NCI-H748 (cell line): ENCODE results near the gene OTULIN.
A peak's percentile ranks its signal among the peaks of the same experiment; 100 is the strongest.

Experiments used
- DNase-seq: peaks from one replicate; lab custom pipeline; 2025; ENCODE audit not compliant: unreplicated experiment; lab: John Stamatoyannopoulos, UW

Gene OTULIN

DNA sequence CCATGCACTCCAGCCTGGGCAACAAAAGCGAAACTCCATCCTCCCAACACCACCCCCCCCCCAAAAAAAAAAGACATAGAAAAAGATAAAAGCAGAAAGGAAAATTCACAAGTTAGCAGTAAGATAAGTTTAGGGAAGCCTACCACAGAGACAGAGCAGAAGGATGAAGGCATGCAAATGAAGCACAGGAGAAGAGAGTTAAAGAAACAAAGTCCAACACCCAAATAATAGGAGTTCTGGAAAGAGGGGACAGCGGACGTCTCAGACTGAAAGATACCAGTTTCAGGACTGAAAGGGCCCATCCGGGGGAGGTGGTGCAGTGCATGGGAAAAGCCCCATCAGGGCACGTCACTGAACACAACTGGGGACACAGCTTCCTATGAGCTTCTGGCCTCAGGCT, 54.3 kb downstream of the OTULIN start:
- no peak for DNase-seq

DNA sequence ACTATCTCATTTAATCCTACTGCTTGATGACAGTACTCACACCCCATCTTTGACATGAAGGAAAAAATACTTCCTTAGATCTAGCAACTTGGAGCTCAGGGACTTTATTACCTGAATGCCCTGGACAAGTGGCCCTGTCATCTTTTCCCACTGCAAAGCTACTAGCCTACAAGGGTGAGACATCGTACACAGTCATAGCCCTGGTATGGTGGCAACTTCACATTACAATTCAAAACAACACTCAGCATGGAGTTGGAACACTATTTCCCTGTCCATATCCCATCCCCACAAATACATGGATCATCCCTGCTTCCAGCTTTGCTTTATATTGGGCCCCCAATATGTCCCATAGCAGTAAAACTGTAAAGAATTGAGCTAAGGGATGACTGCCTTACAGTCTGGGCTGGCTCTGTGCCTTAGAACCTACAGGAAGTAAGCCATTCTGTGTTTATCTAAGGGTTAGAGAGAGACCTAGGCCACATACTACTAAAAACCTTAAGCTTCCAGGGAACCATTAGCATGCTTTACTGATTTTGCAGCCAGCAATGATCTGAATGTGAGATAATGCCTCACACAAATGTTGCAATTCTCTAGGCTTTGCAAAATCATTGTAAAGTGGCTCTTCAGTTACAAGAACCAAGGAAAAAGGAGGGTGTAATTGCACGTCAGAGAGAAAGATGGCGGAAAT, 55.9 kb downstream of the OTULIN start:
- no peak for DNase-seq

DNA sequence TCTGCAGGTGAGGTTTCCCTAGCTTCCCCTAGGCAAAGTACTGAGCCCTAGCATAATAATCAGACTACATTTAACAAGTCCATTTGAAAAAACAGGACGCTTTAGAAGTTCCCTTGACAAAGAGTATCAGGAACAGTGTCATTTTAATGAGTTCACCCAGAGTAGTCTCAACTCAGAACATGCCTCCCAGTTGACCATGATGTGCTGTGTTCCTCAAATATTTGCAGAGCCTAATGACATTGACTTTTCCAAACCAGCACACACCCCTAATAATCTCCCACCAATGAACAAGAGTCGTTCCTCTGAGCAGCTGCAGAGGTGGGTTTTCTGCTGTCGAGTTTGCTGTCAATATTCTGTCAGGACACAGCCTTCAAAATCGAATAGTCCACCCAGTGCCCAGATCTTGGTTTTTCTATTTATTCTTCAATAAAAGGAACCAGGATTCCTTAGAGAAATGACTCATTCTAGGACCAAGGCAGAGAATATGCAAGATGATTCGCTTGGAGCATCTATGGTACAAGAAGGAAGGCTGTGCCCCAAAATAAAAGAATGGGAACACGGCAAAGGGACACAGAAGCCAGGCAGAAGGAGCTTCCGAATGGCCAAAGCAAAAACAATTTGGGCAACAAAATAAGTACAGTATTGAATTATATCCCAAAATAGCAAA, 57.6 kb downstream of the OTULIN start:
- peak; percentile 98 for DNase-seq

DNA sequence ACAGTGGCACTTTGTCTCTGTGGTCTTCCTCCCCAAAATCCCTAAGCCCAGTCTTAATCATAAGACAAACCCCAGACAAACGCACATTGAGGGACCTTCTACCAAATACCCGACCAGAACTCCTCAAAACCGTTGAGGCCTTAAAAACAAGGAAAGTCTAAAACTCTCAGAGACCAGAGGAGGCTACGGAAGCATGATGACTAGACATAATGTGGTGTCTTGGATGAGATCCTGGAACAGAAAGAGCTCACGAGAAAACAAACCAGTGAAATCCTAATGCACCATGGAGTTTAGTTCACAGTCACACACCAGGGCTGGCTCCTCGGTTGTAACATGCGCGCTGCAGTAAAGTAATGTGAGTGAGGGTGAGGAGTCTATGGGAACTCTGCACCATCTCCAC, 58.4 kb downstream of the OTULIN start:
- DNase-seq: no peak

DNA sequence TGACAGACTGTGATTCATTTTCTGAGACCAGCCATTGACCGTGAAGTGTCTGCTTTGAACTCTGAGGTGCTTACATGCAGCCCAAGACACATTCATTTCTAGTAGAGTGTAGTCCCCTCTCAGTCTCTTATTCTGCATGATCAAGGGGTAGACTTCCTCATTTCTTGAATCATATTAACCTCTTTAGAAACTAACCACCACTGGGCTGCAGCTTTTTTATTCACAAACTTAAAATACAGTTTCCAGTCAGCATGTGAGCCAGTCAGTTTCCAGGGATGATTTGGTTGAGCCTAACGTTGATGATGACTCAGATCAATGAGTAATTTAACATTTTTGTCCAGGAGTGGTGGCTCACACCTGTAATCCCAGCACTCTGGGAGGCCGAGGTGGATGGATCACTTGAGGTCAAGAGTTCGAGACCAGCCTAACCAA, 59.2 kb downstream of the OTULIN start:
- no peak for DNase-seq

DNA sequence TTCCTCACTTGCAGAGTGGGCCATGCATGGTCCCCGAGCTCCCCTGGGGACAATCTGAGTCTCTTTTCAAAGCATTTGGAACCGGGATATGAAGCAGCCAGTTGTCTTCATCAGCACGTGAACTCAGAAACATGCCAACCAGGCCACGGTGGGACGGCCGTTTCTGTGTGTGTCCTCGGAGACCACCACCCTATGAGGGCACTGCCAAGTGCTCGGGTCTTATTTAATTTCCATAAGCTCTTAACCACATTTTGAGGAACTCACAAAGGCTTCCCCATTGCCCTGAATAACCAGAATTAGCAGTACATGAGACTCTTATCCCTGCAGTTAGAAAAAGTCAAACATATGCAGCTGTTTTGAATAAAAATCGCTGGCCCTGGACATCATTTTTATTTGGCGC, 60.1 kb downstream of the OTULIN start:
- DNase-seq: no peak

DNA sequence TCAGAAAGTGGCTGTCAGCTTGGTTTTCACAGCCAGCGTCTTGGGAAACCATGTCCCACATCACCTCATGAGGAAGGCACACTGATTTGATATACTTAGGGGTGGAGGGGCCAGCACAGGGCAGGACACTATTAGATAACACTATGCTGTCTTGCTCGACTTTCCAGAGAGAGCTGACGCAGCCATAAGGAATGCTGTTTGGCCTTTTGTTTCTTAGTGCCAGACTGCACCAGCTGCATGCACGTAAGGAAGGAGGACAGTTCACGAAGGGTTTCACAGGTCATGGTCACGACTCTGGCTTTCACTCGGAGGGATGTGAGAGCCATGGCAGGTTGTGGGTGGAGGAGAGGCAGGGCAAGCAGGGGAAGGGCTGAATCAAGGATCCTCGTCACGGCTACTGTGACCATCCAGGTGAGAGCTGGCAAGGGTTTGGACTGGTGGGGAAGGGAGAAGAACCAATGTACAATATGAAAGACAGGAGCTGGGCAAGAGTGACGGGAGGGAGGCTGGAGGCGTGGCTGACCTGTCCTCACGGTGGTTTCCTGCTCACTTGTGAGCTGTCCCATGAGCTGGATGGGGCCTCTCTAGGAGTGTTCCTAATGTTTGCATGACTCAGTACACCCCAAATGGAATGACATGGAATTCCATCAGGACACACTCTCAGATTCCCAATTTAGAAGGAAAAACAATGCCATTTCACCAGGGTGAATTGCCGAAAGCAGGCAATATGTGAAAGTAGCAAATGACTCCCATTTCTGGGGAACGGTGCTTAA, 61.7 kb downstream of the OTULIN start:
- DNase-seq: no peak

DNA sequence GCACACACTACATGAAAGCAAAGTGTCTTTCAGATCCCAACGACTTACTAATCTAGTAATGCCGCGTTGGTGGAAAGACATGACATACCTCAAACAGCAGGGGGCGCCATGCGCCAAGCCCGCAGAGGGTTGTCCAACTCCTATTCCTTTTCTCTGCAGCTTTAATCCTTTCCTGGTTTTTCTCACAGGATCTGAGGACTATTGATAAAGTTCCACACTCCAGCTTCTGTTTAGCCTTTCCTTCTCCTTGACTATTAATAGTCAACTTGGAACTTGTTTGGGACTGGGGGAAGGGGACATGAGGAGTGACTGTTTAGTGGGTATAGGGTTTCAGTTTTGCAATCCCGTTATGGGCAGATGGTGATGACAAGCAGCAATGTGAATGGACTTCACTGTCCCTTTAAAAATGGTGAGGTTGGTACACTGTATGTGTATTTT, 62.9 kb downstream of the OTULIN start:
- DNase-seq: peak; percentile 93

DNA sequence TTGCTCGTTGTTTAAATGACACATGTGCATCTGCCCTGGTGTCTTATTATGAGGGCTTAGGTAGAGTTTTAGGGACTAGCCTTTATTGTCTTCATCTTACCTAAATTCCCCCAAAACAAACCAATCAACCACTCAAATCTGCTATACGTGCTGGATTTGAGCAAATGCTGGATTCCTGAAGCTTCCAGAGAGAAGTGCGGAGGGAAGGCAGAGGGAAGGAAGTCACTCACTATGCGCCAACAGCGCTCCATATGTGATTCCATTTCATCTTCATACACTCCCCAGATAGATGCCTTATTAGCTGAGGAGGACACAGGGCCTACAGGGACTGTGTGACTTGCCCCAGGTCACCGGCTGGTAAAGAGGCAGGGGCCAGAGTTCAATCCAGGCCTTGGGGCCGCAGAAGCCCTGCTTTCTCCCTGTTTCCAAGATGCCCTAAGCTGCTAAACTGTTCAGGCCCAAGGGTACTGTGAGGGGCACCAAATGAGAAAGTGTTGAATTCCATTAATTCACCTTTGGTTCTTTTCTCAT, 63.5 kb downstream of the OTULIN start:
- no peak for DNase-seq

DNA sequence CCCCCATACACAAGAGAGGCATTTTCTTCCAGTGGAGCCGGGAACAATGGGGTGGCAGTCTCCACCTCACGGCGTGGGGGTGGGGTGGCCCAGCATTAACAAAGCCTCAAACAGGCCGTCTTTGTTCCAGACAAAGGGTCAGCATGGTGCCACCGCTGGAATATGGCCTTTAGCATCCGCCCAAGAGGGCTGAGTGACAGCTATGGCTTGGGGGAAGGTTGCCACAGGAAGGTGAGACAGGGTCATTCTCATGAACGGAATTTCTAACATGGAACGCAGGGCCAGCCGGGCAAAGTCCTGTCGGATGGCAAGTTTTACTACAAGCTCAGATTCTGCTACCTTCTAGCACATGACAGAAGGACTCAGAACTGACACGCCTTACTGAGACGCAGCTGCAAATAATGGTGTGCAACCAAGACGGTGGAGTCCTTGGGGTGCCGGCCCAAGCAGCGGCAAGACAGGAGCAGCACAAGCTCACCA, 64.0 kb downstream of the OTULIN start:
- DNase-seq: peak; percentile 97

DNA sequence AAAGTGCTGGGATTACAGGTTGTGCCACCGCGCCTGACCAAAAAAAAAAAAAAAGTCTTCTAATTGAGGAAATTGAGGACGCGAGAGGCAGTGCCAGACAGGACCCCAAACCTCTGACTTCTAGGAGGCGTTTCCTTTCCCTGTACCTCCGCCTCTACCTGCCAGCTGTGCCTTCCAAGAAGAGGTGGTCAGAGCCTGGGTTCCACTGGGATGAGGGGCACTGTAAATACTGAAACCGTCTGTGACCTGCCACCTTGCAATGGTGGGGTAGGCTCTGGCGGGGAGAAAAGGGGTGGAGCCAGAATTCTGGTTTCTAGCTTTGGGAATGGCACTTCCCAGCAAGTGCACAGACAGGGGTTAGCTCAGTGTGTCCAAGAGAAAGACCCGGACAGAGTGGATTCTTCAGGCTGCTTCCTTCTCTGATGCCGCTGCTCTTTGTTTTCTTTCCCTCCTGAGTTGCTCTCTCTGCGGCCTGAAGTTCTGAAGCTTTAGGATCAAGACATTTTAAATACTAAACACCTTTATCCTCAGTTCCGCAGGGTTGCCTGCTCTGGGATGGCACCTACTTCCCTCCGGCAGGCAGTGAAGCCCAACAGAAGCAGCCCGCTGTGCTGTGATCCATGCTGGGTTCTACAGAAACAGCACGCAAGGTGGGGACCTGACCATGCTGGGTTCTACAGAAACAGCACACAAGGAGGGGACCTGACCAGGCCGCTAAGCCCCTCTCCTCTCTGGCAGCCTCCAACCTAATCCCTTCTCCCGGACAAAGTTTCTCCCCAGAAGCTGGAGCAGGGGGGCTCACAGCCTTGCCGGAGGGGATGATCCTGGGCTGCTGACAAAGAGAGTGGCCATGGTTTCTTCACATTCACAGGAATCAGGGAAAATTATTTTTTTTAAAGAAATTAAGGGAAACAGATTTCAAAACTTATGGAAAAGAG, 65.2 kb downstream of the OTULIN start:
- DNase-seq: no peak

DNA sequence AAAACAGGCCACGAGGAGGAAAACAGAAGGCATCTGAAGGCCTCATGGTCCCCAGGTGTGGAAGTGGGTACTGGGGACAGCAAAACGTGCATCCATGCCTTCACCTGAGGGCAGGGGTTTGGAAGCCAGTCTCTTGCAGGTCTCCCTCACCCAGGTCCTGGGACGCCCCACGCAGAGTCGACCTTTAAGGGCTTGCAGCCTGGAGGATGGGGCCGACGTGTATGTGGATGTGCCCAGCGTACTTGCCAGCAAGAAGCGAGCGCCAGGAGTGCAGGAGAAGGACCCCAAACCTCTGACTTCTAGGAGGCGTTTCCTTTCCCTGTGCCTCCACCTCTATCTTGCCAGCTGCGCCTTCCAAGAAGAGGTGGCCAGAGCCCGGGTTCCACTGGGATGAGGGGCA, 65.9 kb downstream of the OTULIN start:
- DNase-seq: no peak

DNA sequence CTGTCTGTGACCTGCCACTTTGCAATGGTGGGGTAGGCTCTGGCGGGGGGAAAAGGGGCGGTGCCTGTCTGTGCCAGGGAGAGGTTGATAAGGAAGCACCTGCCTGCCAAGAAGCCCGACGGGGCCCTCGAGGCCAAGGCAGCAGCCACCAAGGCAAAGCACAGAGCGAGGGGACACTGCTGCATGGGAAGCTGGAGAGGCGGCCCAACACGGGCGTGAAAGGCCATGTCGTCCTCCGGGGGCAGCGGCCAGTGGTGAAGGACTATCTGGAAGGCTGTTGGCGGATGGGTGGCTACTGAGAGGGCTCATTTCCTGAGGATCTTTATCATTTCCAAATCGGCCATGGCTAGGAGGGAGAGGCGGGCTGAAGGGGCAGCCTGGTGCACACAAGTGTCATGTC, 66.4 kb downstream of the OTULIN start:
- no peak for DNase-seq

DNA sequence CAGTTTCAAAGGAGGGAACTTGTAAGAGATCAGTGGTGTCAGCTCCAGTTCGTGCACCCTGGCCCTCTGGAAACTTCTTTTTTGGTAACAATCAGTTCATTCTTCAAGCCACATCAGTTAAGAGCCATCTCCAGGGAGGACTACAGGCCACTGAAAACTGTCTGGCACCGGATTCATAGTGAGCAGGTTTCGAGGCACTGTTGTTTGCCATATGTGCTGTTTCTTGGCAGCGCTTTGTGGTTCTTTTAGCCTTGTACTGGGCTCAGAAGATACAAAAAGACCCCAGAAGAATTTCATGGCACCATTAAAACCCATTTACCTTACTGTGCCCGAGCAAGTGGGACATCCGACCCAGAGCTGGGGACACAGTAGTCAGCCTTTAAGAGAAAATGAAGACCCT, 68.5 kb downstream of the OTULIN start:
- DNase-seq: no peak

DNA sequence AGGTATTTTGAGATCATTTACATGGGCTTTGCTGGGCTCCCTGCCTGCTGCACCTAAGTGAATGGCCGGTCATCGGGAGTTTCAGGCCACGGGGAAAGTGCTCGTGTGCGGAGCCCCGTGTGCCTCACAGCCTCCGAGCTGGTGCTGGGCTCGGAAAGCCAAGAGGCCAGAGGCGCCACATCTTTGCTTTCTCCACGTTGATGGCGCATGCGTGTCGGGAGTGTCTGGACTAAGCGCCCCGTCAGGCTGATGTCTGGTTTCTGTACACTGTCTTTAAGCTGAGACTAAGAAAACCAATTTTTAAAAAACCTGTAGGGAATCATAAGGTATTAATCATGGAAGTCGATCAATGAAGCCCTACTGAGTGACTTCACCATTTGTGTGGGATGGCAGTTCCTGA, 69.1 kb downstream of the OTULIN start:
- no peak for DNase-seq

DNA sequence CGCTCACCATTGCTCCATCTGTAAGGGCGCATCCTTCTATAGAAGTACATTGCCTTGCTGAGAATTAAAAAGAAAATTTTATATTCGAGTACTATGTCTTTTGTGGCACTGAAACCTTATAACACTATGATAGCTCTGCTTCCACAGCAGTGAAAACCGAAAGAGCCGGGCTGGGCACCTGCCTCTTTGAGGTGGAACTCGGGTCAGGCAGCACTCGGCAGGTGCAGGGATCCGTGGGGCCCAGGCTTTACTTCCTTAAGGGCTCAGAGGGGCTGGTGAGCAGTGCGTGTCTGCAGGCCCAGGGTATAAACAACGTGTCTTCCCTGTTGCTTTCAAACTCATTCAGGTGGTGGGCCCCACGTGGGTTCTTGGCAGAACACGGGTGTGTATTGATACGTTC, 69.9 kb downstream of the OTULIN start:
- no peak for DNase-seq

DNA sequence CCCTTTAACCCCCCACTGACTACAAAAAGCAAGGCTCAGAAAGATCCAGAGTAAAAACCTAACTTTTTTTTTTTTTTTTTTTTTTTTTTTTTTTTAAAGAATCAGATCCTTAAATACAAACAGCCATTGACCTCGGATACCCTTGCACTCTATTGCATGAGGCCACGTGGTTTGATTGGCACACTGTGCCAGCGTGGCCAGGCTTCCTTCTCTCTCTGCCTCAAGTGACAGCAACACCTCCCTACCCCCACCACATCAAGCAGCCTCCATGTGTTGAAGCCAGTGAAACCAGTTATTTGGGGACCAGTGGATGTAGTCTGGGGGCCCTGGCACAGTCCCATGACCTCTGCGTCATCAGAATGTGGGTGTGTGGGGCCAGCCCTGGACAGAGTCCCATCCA, 71.4 kb downstream of the OTULIN start:
- DNase-seq: no peak

DNA sequence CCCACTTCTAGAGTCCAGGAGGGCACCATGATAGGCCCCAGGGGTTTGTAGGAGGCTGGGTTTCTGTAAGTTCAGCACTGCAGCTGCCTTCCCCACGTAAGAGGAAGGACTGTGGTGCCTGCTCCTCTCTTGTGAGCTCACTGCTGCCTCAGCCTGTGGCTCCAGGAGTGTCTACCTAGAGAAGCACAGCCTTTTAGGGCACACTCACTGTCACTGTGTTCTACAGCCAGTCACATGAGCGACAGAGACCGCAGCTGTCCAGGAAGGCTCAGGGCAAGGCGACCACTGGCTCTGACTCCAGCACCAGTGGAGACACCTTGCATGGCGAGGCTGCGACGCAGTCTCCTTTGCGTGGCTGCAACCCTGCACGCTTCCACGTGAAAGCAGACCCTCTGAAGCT, 72.8 kb downstream of the OTULIN start:
- no peak for DNase-seq

DNA sequence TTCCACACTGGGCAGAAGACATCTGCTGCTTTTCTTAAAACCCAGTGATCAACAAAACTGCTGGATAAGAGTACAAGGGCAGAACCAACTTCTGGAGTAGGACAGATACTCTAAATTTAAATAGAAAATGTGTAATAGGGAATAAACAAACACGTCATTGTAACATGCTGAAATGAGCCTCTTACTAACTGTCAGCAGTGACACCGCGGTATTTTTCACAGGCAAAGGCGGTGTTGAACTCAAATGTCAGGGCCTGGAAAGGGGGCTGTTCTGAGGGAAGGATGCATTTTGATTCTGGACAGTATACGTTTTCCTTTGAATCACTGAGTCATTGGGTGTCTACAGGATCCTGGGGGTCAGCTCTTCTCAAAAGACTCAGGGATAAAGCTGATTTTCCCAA, 73.5 kb downstream of the OTULIN start:
- DNase-seq: no peak

DNA sequence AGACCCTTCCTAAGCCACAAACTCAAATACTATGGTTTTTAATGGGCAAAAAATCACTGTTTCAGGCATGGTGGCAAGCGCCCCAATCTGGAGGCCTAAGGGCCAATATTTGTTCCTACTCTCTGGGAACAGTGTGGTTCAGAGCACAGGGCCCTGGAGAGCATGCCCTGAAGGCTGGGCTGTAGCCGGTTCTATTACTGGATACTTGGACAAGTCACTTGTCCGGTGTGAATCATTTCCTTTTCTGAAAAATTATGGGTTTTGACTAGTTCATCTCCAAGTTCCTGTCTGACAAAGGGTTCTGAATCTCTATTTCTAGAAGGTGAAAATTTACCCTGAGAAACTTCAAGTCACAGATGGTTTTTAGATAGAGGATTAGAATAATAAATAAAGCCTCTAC, 75.0 kb downstream of the OTULIN start:
- DNase-seq: no peak

DNA sequence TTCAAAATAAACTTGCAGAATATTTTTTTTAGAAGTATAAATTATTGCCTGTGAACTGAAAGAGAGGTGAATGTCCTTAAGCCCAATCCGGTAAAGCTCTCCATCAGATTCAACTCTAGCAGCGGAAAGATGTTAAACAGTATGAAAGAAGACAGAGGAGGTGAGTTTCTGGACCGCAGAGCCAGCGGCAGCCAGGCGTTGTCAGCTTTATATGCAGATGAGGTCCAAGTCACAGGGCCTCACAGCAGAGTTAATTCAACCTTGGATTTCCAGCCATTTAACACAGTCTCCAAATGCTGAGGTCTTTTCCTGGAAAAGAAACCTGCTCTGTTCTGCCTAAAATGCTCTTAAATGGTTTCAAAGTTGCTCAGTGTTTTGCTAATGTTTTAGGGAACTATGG, 75.5 kb downstream of the OTULIN start:
- no peak for DNase-seq
